ENCODE results near the gene FAM9C. TPM values are rescaled to one million over a fixed set of nuclear protein-coding genes. Genes with fewer than 3 reads are reported as not detected.
"Not testable (repeated sequence)": the region's sequence is repeated elsewhere in the genome, so short reads cannot be mapped to it uniquely, and the experiment has no call there.

FAM9C gene
- total RNA-seq, 2 experiments from 2014 or later = not detected

DNA sequence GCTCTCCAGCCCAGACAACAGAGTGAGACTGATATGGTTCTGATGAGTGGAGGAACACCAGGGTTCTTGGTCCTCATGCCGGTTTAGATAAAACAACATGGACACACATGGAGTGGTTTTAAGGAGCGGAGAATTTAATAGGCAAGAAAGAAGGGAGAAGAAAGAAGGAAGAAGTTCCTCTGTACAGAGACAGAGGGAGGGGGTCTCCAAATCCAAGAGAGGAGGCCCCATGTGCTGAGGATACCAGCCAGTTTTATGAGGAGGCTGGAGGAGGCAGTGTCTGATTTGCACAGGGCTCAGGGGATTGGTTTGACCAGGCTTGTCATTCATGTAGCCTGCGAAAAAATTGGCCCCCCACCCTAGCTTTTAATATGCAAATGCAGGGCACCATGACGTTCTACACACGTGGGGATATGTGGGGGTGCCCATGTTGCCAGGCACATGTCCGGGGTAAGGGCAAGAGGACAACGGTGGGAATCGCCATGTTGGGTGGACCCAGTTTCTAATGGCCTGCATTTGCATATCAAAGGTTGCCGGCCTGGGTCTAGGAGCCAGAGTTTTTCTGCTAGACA lies 39.4 kb upstream of the FAM9C start:
- H3K4me1 Mint-ChIP-seq = peaks cover 67% of the 10 kb centered on the region
- POLR2A ChIA-PET = interaction anchor here (2.7 to 13.8 kb wide), 2 partner anchors 107 to 127 kb away, joined by 9 to 768 read pairs; partner anchors contain the start of gene TMSB4X
- H3K27me3 Mint-ChIP-seq; ATAC-seq (ENCODE audit: low read depth); DNase-seq; H3K4me3 Mint-ChIP-seq; H3K36me3 Mint-ChIP-seq; H3K9me3 Mint-ChIP-seq: not testable (repeated sequence)
- peak overlapping the region; percentile 98 for H3K27ac Mint-ChIP-seq

DNA sequence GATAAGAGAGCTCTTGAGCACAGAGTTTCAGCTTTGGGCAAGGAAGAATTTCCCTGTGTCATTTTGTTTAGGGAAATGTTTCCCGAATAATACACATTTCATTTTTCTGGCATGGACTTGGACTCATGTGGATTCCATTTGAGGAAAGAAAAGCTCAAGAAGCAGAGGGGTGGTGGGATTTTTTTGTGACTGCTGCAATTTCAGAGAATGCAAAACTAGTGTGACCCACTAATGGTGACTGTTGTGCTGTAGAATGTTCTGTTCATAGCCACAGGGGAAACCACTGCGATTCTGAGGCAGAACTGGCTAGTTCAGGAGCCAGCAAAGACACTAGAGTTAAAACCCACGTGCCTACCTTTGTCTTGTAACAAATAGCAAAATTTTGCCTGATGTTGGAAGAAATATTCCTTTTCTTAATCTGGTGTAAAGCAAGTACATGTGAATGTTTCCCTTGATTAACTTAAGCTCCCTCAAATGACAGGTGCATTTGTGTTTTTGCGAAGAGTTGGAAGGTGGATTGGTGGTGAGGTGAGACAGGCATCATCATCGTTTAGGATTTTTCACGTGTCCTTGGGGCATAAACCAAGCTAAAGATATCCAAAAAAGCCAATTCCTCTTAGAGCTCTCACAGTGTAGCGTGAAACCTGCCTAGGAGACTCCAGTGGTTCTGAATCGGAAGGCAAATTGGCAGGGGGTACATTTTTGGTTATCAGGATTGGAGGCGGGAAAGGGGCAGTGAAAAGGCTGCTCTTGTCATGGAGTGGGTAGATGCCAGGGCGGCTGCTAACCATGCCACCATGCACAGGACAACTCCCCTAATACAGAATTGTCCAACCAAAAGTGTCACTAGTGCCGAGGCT lies 38.0 kb upstream of the FAM9C start:
- POLR2A ChIA-PET = interaction anchor here (0.7 to 13.8 kb wide), 12 partner anchors 8 to 136 kb away, joined by 3 to 768 read pairs (median 10); partner anchors contain the start of gene TMSB4X
- no peaks in the 10 kb centered on the region for H3K9me3 Mint-ChIP-seq
- H3K4me1 Mint-ChIP-seq = peaks cover 65% of the 10 kb centered on the region
- peak overlapping the region; percentile 98 for H3K27ac Mint-ChIP-seq
- DNase-seq (no peak), ATAC-seq (ENCODE audit: low read depth) (no peak)
- H3K27me3 Mint-ChIP-seq = no peaks in the 10 kb centered on the region
- peak overlapping the region; percentile 75 for H3K4me3 Mint-ChIP-seq
- no peaks in the 10 kb centered on the region for H3K36me3 Mint-ChIP-seq

DNA sequence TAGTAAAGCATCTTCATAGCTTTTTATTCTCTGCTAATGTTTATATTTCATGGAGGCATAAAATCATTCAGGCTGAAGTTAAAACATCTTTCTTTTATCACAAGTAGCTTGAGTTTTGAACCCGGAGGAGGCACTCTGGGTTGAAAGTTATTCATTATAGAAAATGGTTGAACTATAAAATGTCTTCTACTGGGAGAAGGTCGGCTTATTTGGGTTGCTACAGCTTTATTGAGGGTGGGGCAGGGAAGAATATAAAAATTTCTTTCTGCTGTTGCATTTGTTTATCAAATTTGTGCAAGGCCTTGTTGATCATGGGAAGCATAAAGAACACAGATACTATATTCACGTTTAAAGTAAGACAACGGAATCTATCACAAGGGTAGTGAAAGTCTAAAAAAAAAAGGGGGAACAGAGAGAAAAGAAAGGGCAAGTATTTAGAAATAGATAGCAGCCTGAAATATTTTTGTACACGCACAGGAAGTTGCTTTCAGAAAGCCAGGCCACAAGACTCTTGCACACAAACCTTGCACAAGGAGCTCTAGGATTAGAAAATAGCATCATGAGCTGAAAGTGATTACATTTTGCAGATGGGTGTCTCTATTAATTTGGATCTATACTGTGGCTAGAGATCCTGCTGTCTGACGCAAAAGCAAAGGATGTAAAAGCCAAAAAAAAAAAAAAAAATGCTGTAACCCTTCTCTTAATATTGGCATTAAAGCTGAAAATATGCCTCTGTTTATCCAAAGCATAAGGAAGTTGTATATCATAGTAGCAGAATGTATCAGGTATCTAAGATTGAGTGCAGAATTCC lies 37.2 kb upstream of the FAM9C start:
- ATAC-seq (ENCODE audit: low read depth) (peak; percentile 20), DNase-seq (no peak)
- no peaks in the 10 kb centered on the region for H3K9me3 Mint-ChIP-seq
- H3K4me1 Mint-ChIP-seq = peaks cover 63% of the 10 kb centered on the region
- H3K4me3 Mint-ChIP-seq = peak overlapping the region; percentile 75
- POLR2A ChIA-PET = interaction anchor here (0.7 to 13.8 kb wide), 13 partner anchors 9 to 135 kb away, joined by 3 to 768 read pairs (median 9); partner anchors contain the start of gene TMSB4X
- no peaks in the 10 kb centered on the region for H3K27me3 Mint-ChIP-seq
- H3K27ac Mint-ChIP-seq = peak overlapping the region; percentile 98
- H3K36me3 Mint-ChIP-seq = no peaks in the 10 kb centered on the region

DNA sequence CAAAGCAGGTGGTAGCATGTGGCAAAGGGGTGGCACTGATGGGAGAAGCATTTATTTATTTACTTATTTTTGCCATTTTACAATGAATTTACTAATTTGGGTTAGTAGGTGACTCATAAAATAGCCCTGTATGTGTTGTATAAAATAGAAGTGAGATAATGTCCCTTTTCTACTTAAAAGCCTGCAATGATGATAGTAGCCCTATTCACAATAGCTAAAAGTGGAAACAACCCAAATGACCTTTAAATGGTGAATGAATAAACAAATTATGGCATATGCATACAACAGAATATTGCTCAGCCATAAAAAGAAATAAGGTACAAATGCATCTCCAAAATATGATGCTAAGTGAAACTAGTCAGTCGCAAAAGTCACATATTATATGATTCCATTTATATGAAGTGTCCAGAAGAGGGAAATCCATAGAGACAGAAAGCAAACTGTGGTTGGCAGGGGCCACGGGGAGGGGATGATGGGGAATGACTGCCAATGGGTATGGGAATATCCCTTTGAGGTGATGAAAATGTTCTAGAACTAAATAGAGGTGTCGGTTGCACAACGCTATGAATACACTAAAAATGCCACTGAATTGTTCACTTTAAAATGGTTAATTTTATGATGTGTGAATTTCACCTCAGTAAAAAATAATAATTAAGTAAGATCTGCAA lies 35.8 kb upstream of the FAM9C start:
- peaks cover 63% of the 10 kb centered on the region for H3K4me1 Mint-ChIP-seq
- H3K27ac Mint-ChIP-seq = peak overlapping the region; percentile 98
- no peaks in the 10 kb centered on the region for H3K36me3 Mint-ChIP-seq
- H3K4me3 Mint-ChIP-seq = peak overlapping the region; percentile 8
- POLR2A ChIA-PET = interaction anchor here (1.0 to 13.8 kb wide), 5 partner anchors 72 to 130 kb away, joined by 3 to 768 read pairs (median 18); partner anchors contain the start of gene TMSB4X
- H3K27me3 Mint-ChIP-seq = no peaks in the 10 kb centered on the region
- no peaks in the 10 kb centered on the region for H3K9me3 Mint-ChIP-seq
- ATAC-seq (ENCODE audit: low read depth) (no peak), DNase-seq (no peak)

DNA sequence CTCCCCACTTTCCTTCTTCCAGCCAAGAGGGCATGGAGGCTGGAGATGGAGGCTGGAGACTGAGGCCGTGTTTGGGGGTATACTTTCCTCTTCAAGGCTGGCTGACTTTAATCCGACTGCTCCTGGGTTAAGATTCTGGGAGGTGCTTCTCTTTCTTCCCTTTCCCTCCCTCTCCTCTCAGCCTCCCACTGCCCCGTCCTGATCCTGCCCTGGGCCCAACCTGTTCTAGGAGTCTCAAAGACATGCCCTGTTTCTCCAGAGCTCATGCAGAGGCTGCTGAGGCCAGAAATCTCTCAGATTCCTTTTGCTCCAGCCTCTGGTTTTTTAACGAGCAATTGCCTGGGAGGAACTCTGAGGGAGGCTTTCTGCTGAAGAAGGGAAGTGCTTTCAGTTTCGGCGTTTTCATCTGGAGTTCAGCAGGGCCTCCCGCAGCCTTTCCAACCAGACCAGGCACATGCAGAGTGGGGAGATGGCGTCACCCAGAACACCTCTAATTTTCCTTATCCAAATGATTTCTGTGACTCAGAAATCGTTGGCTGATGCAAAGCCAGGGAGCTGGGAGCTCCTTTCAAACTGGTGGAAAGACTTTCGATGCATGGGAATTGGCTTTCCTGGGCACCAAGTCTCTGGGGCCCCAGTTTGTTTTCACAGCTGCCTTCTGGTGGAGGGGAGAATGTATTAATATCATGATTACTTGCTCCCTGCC lies 34.5 kb upstream of the FAM9C start:
- Mint-ChIP-seq H3K9me3 (no peaks in the 10 kb centered on the region), H3K4me1 (peaks cover 66% of the 10 kb centered on the region), H3K27ac (peak overlapping the region; percentile 88), H3K27me3 (no peaks in the 10 kb centered on the region), H3K4me3 (peak overlapping the region; percentile 71), H3K36me3 (no peaks in the 10 kb centered on the region)
- DNase-seq = no peak
- ATAC-seq (ENCODE audit: low read depth) = no peak
- POLR2A ChIA-PET = interaction anchor here (0.6 to 1.4 kb wide), 6 partner anchors 10 to 124 kb away, joined by 3 to 10 read pairs (median 4); no protein-coding TSS in a partner anchor

DNA sequence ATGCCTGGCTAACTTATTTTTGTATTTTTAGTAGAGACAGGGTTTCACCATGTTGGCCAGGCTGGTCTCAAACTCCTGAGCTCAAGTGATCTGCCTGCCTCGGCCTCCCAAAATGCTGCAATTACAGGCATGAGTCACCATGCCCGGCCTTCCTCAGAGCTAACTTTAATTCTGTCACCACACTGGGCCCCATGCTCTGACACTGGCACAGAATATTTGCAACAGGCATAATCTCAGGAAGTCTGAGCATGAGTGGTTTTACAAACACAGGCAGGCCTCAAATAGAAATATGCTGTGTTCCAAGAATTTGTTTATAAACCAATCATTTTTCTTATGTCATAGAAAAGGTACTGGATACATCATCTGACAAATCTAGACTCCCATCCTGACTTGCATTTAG lies 32.7 kb upstream of the FAM9C start:
- POLR2A ChIA-PET = interaction anchor here (0.7 to 4.7 kb wide), 10 partner anchors 10 to 127 kb away, joined by 3 to 38 read pairs (median 6); partner anchors contain the start of gene TMSB4X
- Mint-ChIP-seq H3K4me1 (peaks cover 53% of the 10 kb centered on the region), H3K27ac (peak overlapping the region; percentile 77), H3K9me3 (peaks cover 2% of the 10 kb centered on the region), H3K27me3 (no peaks in the 10 kb centered on the region), H3K4me3 (peak overlapping the region; percentile 22), H3K36me3 (no peaks in the 10 kb centered on the region)
- no peak for DNase-seq
- ATAC-seq (ENCODE audit: low read depth) = peak; percentile 35

DNA sequence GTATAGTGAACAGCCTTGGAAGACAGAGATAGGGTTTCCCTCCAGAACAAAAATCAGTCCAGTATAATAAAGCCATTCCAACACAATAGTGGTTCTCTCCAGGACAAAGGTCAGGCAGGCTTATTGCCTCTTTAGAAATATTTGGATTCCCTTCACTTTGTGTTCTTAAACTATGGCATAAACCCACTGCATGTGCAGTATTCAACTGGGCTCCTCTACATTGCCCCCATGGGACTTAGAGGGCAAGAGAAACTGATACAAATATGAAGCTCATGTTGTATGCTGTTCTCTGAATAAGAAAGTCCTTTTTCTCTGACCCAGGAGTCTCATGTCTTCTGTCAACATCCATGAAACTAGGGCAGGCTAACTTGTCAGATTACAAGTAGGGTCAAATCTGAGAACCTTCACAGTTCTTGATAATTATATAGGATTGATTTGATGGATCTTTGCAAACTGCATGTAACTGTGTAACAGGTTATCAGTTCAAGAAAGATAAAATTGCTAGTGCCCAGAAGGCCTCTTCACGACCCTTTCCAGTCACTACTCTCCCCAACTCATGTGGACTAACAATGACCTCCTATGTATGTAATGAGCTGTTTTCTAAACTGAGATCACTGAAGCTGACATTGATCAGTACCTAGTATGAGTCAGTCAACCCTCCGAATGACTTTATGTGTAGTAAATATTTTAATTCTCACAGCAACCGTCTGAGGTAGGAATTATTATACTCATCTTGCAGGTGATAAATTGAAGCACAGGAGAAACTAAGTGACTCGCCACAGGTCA lies 31.9 kb upstream of the FAM9C start:
- Mint-ChIP-seq H3K27ac (peak overlapping the region; percentile 76), H3K4me1 (peaks cover 45% of the 10 kb centered on the region), H3K27me3 (no peaks in the 10 kb centered on the region), H3K9me3 (peaks cover 2% of the 10 kb centered on the region), H3K4me3 (no peak overlapping the region), H3K36me3 (no peaks in the 10 kb centered on the region)
- POLR2A ChIA-PET = interaction anchor here (0.7 to 4.7 kb wide), 11 partner anchors 11 to 126 kb away, joined by 3 to 38 read pairs (median 6); partner anchors contain the start of gene TMSB4X
- ATAC-seq (ENCODE audit: low read depth) = no peak
- DNase-seq = no peak

DNA sequence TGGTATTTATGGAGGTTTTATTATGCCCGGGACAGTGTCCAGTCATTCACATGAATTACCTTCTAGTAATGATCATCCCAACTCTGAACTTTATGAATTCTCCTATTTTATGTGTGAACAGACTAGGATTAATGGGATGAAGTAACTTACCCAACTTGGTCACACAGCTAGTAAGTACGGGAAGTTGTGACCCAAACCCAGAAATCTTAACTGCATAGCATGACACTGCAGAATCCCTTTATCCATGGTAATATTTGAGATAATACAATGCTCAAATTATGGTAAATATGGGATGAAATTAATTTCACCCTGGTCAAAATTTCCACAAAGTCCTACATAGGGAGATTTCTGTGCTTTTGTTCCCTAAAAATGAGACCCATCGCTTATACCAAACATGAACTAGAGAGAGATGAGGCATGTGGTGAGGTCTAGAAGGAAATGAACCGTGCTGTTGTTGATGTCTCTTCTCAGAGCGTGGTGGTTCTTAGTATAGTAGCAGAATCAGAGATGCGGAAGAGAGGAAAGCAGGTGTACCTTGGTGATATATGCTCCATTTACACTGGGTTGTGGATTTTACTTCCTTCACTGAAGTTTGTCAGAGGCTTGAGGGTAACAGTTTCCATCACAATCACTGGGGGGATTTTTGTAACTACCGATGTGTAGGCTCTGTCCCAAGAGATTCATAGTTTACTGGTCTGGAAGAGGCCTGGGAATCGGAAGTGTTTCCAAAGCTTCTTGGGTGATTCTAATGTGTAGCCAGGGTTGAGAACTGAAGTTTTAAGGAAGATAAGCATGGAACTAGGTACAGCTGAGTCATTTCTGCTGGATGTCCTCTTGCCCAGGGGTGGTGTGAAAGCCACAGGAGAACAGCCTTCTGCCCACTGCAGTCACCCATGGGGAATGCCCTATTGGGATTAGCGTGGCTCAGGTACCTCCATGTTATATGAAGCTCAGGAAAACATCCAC lies 30.2 kb upstream of the FAM9C start:
- H3K4me1 Mint-ChIP-seq = peaks cover 32% of the 10 kb centered on the region
- H3K27ac Mint-ChIP-seq = peak overlapping the region; percentile 81
- ATAC-seq (ENCODE audit: low read depth) = peak; percentile 90
- H3K27me3 Mint-ChIP-seq = no peaks in the 10 kb centered on the region
- H3K4me3 Mint-ChIP-seq = peak overlapping the region; percentile 23
- POLR2A ChIA-PET = interaction anchor here (1.1 to 4.7 kb wide), 4 partner anchors 12 to 100 kb away, joined by 3 to 38 read pairs (median 4); partner anchors contain the start of gene TMSB4X
- no peak for DNase-seq
- peaks cover 4% of the 10 kb centered on the region for H3K9me3 Mint-ChIP-seq
- no peaks in the 10 kb centered on the region for H3K36me3 Mint-ChIP-seq

DNA sequence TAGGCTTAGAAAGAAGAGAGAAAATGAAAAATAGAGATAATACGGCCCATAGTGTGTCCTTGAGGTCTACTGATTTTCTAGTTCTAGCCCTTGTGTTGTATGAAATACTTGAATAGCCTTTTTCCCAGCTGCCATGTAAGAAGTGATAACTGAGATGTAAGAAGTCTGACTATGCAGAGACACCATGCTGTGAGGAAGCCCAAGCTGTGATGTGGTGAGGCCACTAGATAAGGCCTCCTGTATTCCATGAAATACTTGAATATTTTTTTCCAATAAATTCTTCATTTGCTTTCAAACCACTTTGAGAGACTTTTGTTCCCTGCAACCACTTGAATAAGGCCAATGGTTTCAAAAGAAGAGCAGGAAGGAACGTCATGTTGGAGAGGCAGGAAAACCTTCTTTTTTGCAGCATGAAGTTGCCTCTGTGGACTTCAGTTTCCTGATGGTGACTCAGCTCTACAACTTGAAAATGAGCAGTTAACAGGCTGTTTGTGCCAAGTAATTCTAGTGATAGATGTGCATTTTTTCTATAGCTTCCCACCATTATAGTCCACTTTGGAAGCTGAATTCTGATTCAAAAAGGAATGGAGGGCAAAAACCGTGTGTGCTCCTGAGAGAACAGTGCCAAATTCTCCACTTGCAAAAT lies 25.5 kb upstream of the FAM9C start:
- DNase-seq (no peak), ATAC-seq (ENCODE audit: low read depth) (no peak)
- no peak overlapping the region for H3K27ac Mint-ChIP-seq
- H3K36me3 Mint-ChIP-seq = peaks cover 12% of the 10 kb centered on the region
- H3K27me3 Mint-ChIP-seq = no peaks in the 10 kb centered on the region
- no peak overlapping the region for H3K4me3 Mint-ChIP-seq
- H3K9me3 Mint-ChIP-seq = peaks cover 11% of the 10 kb centered on the region
- H3K4me1 Mint-ChIP-seq = peaks cover 22% of the 10 kb centered on the region
- POLR2A ChIA-PET = interaction anchor here (1.0 kb wide), 1 partner anchor 18 kb away, joined by 3 read pairs; no protein-coding TSS in a partner anchor

DNA sequence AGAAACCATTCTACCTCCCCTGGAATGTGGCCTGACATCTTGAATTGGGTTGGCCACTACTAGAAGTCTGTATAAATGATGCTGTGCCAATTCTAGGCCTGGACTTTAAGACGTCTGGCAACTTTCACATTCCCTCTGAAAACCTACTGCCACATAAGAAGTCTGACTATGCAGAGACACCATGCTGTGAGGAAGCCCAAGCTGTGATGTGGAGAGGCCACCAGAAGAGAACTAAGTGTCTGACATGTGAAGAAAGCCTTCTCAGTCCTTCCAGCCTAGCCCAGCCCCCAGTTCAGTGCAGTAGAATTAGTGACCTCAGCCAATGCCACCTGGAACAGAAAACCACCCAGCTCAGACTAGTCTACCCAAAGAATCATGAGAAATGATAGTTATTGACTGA lies 24.2 kb upstream of the FAM9C start:
- no peaks in the 10 kb centered on the region for H3K27me3 Mint-ChIP-seq
- DNase-seq (no peak), ATAC-seq (ENCODE audit: low read depth) (no peak)
- H3K27ac Mint-ChIP-seq = peak overlapping the region; percentile 38
- POLR2A ChIA-PET = interaction anchor here (0.8 kb wide), 1 partner anchor 18 kb away, joined by 3 read pairs; no protein-coding TSS in a partner anchor
- H3K36me3 Mint-ChIP-seq = peaks cover 12% of the 10 kb centered on the region
- H3K4me3 Mint-ChIP-seq = no peak overlapping the region
- peaks cover 11% of the 10 kb centered on the region for H3K9me3 Mint-ChIP-seq
- H3K4me1 Mint-ChIP-seq = peaks cover 19% of the 10 kb centered on the region
